Heart right ventricle (tissue), 16 donors: ENCODE results near the gene PDLIM7. TPM values are rescaled to one million over a fixed set of nuclear protein-coding genes. Genes with fewer than 3 reads are reported as not detected.

Experiments
- ATAC-seq, 8 donors: fragments of 200-7000 bp; cut with Tn5 transposase; one replicate each; pipeline ENCODE4 v1.9.1; 2020; ENCODE audit warnings: mild to moderate bottlenecking in 8 of 8, moderate library complexity in 8 of 8, moderate number of reproducible peaks in 1 of 8
- DNase-seq, 2 donors: peaks; one replicate each; pipeline ENCODE4 v3.0.0-alpha.2; 2020
- H3K27ac ChIP-seq, 10 donors: fragments of 200-600 bp; sonication (generic) in 2 of 10; one replicate each; pipeline versions ENCODE4 v1.5.0 to v1.8.0; 2020 to 2022; ENCODE audit warnings: mild to moderate bottlenecking in 3 of 10
- H3K27me3 ChIP-seq, 7 donors: fragments of 200-600 bp; one replicate each; pipeline ENCODE4 v1.8.0; 2021 to 2022; ENCODE audit warnings: mild to moderate bottlenecking in 2 of 7
- H3K36me3 ChIP-seq, 9 donors: fragments of 200-600 bp; sonication (generic) in 1 of 9; one replicate each; pipeline versions ENCODE4 v1.5.0 to v1.8.0; 2020 to 2022; ENCODE audit warnings: mild to moderate bottlenecking in 2 of 9
- H3K4me1 ChIP-seq, 9 donors: fragments of 200-600 bp; sonication (generic) in 1 of 9; one replicate each; pipeline versions ENCODE4 v1.5.0 to v1.8.0; 2020 to 2022; ENCODE audit warnings: mild to moderate bottlenecking in 4 of 9
- H3K4me3 ChIP-seq, 10 donors: fragments of 200-600 bp; sonication (generic) in 2 of 10; one replicate each; pipeline versions ENCODE4 v1.5.0 to v1.8.0; 2020 to 2022; ENCODE audit warnings: mild to moderate bottlenecking in 7 of 10, moderate library complexity in 2 of 10
- H3K9me3 ChIP-seq, 11 donors: fragments of 200-600 bp in 10 of 11; sonication (generic) in 2 of 11; one replicate each; pipeline versions ENCODE4 v1.5.0 to v1.8.0; 2013 to 2022; ENCODE audit warnings: mild to moderate bottlenecking in 2 of 11, control low read depth in 1 of 11, moderate library complexity in 1 of 11
- whole genome bisulfite sequencing, 2 donors: extraction: QIAGEN DNeasy Blood & Tissue Kit; methylation state at CpG; one replicate each; pipeline ENCODE4 v1.1.7; 2013; ENCODE audit warnings: inconsistent platforms in 1 of 2; 5-methylcytosine and 5-hydroxymethylcytosine counted together
- intact Hi-C, 10 donors: fragments of 100-400 bp; cut with DNase I; formaldehyde crosslinking; loops; one replicate each; pipeline versions ENCODE4 v1.11.1 to v1.14.2; 2022
- polyA plus RNA-seq, 2 donors: library from polyadenylated mRNA; stranded (reverse); fragments of 200-250 nt; gene quantifications; one replicate each; pipeline ENCODE4 v1.2.3, GENCODE V29; 2013
- total RNA-seq, 10 donors: library from RNA; stranded (reverse); fragmentation: NEBNext Ultra II Directional in 3 of 10; extraction: Animal tissue kit (Norgen Biotek cat#: 25700) in 3 of 10; gene quantifications; one replicate each; pipeline versions ENCODE4 v1.2.1 to v1.2.4, GENCODE V29; 2021 to 2023
- TF ChIP-seq, protein P1 (sequence below), 9 donors: fragments of 200-600 bp; sonication (generic) in 2 of 9; IDR thresholded peaks; one replicate each; pipeline versions ENCODE4 v1.5.0 to v1.8.0; 2021 to 2022; ENCODE audit warnings: antibody characterized with exemption in 9 of 9, mild to moderate bottlenecking in 5 of 9, moderate library complexity in 1 of 9
- donor health status: Arrhythmogenic right ventricular cardiomyopathy.
- donor health status: ischemic (EF 13 %, LVEDD 7.1; RV severe dilation, severe dysfunction).
- donor health status: healthy with polysubstance abuse.
- donor health status: DM: no; HTN: yes; CAD: no.
- donor health status: DM: no; HTN: no; CAD: no.
- donor health status: ischemic (EF 25% LVEDD 6.9; RV normal size, moderate dysfunction).
- donor health status: ischemic (EF 25% LVEDD 5.7; RV mildly dilated, moderate dysfunction).
- donor health status: healthy.
- donor health status: DM: yes; HTN: yes; CAD: no.
- donor health status: Ischemic cardiomyopathy.
- donor health status: ischemic (EF 35%, LVEDD 5.7; RV mildly dilated, moderate dysfunction).
- donor health status: nonischemic (EF 11% LVEDD 7.7; RV severe dilation, severe dysfunction).
- donor health status: DM: yes; HTN: yes; CAD: no.
- donor health status: PGD.
- donor health status: ischemic (EF 29% LVEDD 5.4; RV normal size, mild dysfunction).
- donor health status: nonischemic (EF 23%, LVEDD 6.1; RV moderate dilation, normal function).

PDLIM7 gene
- total and polyA plus RNA-seq, 12 donors = 32.5 to 131 (median 58.1) TPM

DNA sequence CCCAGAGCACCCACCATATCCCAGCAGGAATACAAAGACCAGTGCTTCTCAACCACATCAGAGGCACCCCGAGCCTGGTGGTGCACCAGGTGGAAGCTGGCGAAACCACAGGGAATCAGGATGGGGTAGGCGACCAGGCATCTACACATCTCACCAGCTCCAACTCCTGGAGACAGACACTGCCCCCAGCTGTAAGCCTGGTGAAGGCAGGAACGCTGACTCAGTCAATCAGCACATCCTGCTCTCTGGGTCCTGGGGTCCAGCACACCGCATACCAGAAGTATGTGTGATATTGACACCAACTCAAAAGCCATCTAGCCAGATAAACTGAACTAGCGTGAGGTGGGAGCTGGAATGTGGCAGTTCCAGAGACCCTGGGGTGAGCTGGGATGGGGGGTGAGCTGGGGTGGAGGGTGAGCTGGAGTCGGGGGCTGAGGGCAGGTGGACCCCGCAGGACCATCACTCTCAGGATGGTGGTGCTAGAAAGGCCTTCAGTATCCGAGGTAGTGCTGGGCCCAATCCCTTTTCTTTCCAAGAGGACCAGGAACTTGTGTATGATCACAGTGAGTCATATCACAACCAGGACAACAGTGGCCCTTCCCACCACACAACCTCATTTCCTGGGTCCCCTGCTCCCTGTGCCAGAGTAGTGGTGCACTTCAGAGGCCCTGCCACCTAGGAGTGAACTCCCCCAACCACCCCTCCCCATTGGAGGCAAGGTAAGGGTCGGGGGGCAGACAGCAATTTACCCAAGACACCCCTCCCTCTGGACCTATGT, 26.5 kb downstream of the PDLIM7 start:
- DNase-seq (no peak), ATAC-seq (no peak)
- WGBS, 2 donors = 83 to 86% methylated on average over 10 of the region's 10 CpGs
- intact Hi-C loops = no loop called here
- TF ChIP-seq, protein P1, sequence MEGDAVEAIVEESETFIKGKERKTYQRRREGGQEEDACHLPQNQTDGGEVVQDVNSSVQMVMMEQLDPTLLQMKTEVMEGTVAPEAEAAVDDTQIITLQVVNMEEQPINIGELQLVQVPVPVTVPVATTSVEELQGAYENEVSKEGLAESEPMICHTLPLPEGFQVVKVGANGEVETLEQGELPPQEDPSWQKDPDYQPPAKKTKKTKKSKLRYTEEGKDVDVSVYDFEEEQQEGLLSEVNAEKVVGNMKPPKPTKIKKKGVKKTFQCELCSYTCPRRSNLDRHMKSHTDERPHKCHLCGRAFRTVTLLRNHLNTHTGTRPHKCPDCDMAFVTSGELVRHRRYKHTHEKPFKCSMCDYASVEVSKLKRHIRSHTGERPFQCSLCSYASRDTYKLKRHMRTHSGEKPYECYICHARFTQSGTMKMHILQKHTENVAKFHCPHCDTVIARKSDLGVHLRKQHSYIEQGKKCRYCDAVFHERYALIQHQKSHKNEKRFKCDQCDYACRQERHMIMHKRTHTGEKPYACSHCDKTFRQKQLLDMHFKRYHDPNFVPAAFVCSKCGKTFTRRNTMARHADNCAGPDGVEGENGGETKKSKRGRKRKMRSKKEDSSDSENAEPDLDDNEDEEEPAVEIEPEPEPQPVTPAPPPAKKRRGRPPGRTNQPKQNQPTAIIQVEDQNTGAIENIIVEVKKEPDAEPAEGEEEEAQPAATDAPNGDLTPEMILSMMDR (IDR thresholded peaks at IDR 0.05) = no peak
- Histone ChIP-seq H3K36me3 (peaks cover 0 to 25% (median 14%) of the 10 kb centered on the region in 9 donors), H3K4me1 (peaks cover 26 to 56% (median 45%) of the 10 kb centered on the region in 9 donors), H3K4me3 (peak overlapping the region in 3 of 10 donors; percentile 54 to 71 (median 69)), H3K27me3 (peaks cover 0 to 47% (median 14%) of the 10 kb centered on the region in 7 donors), H3K9me3 (no peaks in the 10 kb centered on the region), H3K27ac (peak overlapping the region; percentile 12 to 93 (median 86))

DNA sequence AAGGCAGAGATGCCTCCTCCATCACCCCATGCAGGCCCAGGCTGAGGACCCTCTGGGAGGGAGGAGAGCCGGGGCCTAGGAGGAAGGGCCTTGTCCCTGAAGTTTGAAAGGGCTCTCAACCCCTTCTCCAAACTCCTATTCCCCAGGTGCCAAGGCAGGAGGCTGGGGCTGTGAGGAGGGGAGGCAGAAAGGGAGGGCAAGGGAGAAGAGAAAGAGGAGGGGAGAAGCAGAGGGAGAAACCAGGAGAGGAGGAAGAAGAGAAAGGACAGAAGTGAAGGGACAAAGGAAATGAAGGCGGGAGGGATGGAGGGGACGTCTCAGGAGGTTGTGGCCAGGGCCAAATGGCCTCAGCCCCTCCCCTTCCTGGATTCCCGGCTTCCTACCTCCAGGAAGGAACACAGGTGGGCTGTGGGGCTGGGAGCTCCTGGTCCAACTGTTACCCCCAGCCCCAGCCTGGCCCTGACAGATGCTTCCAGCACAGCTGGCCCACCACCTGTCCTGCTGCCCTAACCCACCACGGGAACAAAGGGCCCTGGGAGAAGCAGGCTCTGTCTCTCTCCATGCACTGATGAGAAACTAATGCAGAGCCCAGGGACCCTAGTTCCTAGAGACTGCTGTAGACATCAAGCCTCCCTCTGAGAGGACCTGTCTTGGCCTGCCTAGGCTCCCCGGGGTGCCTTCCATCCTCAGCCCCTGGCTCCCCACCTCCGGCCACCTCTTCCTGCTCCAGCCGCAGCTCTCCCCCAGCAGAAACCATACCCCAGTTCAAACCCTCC, 27.5 kb downstream of the PDLIM7 start:
- peaks cover 0 to 7% (median 0%) of the 10 kb centered on the region in 11 donors for H3K9me3 ChIP-seq
- peaks cover 0 to 39% (median 13%) of the 10 kb centered on the region in 7 donors for H3K27me3 ChIP-seq
- H3K36me3 ChIP-seq = peaks cover 0 to 35% (median 16%) of the 10 kb centered on the region in 9 donors
- peaks cover 26 to 51% (median 44%) of the 10 kb centered on the region in 9 donors for H3K4me1 ChIP-seq
- peak overlapping the region in 9 of 10 donors; percentile 25 to 93 (median 49) for H3K27ac ChIP-seq
- DNase-seq (no peak), ATAC-seq (no peak)
- WGBS, 2 donors = 66 to 69% methylated on average over 8 of the region's 8 CpGs
- TF ChIP-seq, protein P1 (IDR thresholded peaks at IDR 0.05) = no peak
- no peak overlapping the region for H3K4me3 ChIP-seq
- intact Hi-C loops = no loop called here

DNA sequence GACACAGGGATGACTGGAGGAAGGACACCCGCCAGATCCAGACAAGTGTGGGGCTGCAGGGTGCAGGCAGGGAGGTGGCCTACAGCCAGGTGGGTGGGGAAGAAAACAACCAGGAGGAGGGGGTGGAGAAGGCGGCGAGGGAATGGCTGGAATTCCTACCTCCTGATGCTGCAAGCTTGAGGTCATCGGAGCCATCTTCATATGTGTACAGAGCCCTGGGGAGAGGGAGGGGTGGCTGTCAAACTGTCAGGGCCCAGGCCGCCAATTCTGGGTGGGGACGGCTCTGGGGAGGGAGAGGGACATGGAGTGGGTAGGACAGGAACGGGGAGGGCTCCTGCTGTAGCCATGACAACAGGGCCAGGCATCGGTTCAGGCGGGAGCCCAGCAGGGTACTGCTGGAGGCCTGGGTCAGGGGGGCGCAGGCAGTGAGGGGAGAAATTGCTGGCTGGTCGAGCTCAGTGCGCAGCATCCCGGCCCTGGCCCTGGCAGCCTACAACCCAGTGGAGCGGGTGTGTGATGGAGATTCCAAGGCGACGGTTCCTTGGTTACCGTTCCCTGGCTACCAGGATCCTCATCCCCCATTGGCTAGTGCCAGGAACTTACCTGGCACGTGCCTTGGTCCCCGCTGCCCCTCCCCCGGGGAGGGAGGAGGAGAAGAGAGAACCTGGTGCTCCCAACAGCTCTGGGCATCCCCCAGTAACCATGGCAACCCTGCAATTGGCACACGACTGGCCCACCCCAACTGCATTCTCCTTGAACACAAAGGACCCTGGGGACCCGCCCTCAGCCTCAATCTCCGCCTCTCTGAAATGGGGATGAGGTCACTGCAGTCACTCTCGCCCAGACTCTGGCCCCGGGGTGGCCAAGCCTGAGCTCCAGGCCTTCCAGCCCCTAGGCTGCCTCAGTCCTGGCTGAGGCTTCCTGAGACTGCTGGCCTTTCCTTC, 28.4 kb downstream of the PDLIM7 start:
- Histone ChIP-seq H3K27ac (peak overlapping the region in 9 of 10 donors; percentile 25 to 93 (median 49)), H3K36me3 (peaks cover 0 to 41% (median 16%) of the 10 kb centered on the region in 9 donors), H3K9me3 (peaks cover 0 to 9% (median 0%) of the 10 kb centered on the region in 11 donors), H3K27me3 (peaks cover 0 to 29% (median 13%) of the 10 kb centered on the region in 7 donors), H3K4me1 (peaks cover 25 to 45% (median 37%) of the 10 kb centered on the region in 9 donors), H3K4me3 (no peak overlapping the region)
- 60 to 67% methylated on average over 24 to 25 of the region's 25 CpGs for WGBS, 2 donors
- TF ChIP-seq, protein P1 (IDR thresholded peaks at IDR 0.05) = no peak
- peak in 1 of 2 donors; percentile 60 for DNase-seq
- intact Hi-C loops = no loop called here
- peak in 6 of 8 donors; percentile 16 to 55 (median 28) for ATAC-seq
